ENCODE results near the gene EIF2B4.
"Not testable (repeated sequence)": the region's sequence is repeated elsewhere in the genome, so short reads cannot be mapped to it uniquely, and the experiment has no call there.

The EIF2B4 gene

GRCh38 chr2:27335311-27335710 is 34.8 kb downstream of the EIF2B4 start:
- no peak for FAIRE-seq

- FAIRE-seq, result no peak
Observed at GRCh38 chr2:27324720-27325119, 45.4 kb downstream of the EIF2B4 start.

GRCh38 chr2:27323596-27324285 is 46.4 kb downstream of the EIF2B4 start:
- no peak for FAIRE-seq

- FAIRE-seq, result no peak
Observed at GRCh38 chr2:27322766-27323595, 47.2 kb downstream of the EIF2B4 start, which contains the start of gene MPV17. Gene MPV17, minus strand, starts transcription at chr2:27323097. Its CDS starts 580 bp downstream, at chr2:27322517.

- no peak for FAIRE-seq
Observed at GRCh38 chr2:27322301-27322765, 47.8 kb downstream of the EIF2B4 start.

- no peak for FAIRE-seq
Observed at GRCh38 chr2:27320958-27321543, 49.1 kb downstream of the EIF2B4 start.

- not testable (repeated sequence) for FAIRE-seq
Observed at GRCh38 chr2:27319839-27320238, 50.3 kb downstream of the EIF2B4 start.

- no peak for FAIRE-seq
Observed at GRCh38 chr2:27316655-27317412, 53.3 kb downstream of the EIF2B4 start.

GRCh38 chr2:27315122-27315521 is 55.0 kb downstream of the EIF2B4 start:
- no peak for FAIRE-seq

- no peak for FAIRE-seq
Observed at GRCh38 chr2:27314709-27315108, 55.4 kb downstream of the EIF2B4 start.

Data from islet of Langerhans (tissue), 1 donor.